HUES48 (cell line): ENCODE results near the gene TBX18.
A peak's percentile ranks its signal among the peaks of the same experiment; 100 is the strongest.

Experiments
- H3K27ac ChIP-seq: one replicate; pipeline ENCODE4 v1.7.0; 2013; ENCODE audit warnings: low read depth, low read length, inconsistent platforms
- H3K27me3 ChIP-seq: 2 replicates; pipeline ENCODE4 v1.6.1; 2013; ENCODE audit warnings: mild to moderate bottlenecking, low read length; ENCODE audit not compliant: control insufficient read depth, insufficient read depth
- H3K36me3 ChIP-seq: 2 replicates; pipeline ENCODE4 v1.6.1; 2013; ENCODE audit warnings: low read length; ENCODE audit not compliant: control insufficient read depth, insufficient read depth
- H3K4me1 ChIP-seq: 2 replicates; pipeline ENCODE4 v1.6.1; 2013; ENCODE audit warnings: mild to moderate bottlenecking, low read length; ENCODE audit not compliant: control insufficient read depth, insufficient read depth
- H3K4me3 ChIP-seq: 2 replicates; pipeline ENCODE4 v1.5.1; 2013; ENCODE audit warnings: mild to moderate bottlenecking, low read depth, low read length
- H3K9ac ChIP-seq: 2 replicates; pipeline ENCODE4 v1.6.1; 2013; ENCODE audit warnings: mild to moderate bottlenecking, low read depth, low read length, moderate library complexity
- H3K9me3 ChIP-seq: 2 replicates; pipeline ENCODE4 v1.6.1; 2013; ENCODE audit warnings: low read length; ENCODE audit not compliant: control insufficient read depth, insufficient read depth

Gene TBX18

DNA sequence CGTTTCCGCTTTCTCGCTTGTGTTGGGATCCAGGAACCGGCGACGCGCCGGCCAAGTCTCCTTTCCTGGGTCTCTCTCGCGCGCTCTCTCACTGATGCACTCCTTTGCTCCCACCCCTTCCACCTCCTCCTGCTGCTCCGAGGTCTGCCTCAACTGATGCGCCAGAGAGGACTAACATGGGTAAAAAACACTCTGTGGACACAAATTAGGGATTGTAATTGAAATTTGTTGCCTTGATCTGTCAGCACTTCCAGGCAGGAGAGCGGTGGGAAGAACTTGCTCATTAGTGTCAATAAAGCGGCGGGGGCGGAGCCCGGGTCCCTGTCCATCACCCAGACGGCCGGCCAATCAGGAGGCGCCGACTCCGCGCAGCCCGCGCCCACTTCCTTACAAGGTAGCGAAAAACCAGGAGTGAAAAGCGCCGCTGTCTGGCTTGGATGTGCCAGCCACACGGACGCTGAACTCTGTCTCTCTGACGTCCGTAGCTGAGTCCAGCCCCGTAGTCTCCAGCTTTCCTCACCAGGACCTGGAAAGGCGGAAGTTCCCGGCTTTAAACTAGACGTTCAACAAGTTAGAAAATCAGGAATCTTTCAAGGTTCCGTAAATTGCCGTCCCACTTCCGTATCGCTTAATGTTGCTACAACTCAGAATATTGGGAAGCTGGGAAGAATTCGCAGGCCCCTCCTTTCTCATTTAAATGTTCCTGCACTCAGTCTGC is at the start of gene TBX18:
TSS of gene TBX18 (minus strand) at position 267 of the 718 bp plus-strand sequence. CDS start 417 bp downstream, outside the sequence.
- peaks cover 22% of the 10 kb centered on the region for H3K4me1 ChIP-seq
- no peaks in the 10 kb centered on the region for H3K36me3 ChIP-seq
- no peaks in the 10 kb centered on the region for H3K9me3 ChIP-seq
- no peak within 1 kb of the TSS for H3K27ac ChIP-seq
- H3K9ac ChIP-seq = no peak within 1 kb of the TSS
- H3K27me3 ChIP-seq = peaks cover 99% of the 10 kb centered on the region
- H3K4me3 ChIP-seq = peak within 1 kb of the TSS; percentile 81

DNA sequence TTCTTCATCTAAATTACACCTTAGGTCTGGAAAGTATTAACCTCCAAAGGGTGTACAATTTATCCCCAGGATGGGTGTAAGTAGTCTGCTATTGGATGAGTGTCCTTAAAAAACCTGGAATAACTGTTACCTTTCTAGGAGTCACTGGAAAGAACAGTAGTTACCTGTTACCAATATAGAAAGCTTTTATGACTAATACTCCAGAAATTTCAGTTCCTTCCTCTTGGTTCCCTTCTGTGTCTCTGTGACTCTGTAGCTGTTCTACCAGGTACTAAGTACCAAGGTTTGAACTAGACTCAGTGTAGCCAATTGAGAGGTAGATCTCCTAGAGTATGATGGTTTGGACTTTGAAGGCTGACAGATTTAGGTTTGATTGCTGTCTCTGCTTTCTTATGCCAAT is 47.0 kb upstream of the TBX18 start:
- H3K27me3 ChIP-seq = no peaks in the 10 kb centered on the region
- peaks cover 4% of the 10 kb centered on the region; the same call in 1 of the 2 replicates for H3K4me1 ChIP-seq
- no peak overlapping the region for H3K4me3 ChIP-seq
- H3K9ac ChIP-seq = no peak overlapping the region
- H3K27ac ChIP-seq = no peak overlapping the region
- H3K36me3 ChIP-seq = no peaks in the 10 kb centered on the region
- H3K9me3 ChIP-seq = no peaks in the 10 kb centered on the region

DNA sequence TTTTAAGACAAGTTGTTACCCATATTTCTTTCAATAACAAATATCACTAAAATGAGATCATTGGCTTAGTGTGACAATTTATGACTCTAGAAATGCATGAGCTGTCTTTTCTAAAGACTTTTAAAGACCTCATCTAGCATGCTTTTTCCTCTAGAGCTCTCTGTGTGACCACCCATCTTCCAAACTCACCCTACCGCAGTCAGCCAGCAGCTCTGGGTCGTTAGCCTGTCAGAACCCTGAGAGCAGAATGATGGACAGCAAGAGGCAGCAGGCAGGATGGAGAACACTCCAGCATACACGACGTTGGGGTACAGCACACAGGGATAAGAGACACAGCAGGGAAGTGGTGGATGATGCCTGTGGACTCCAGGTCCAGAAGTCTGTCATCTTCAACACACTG is 45.1 kb upstream of the TBX18 start:
- no peak overlapping the region for H3K9ac ChIP-seq
- H3K27ac ChIP-seq = no peak overlapping the region
- no peaks in the 10 kb centered on the region for H3K27me3 ChIP-seq
- H3K4me3 ChIP-seq = no peak overlapping the region
- H3K9me3 ChIP-seq = no peaks in the 10 kb centered on the region
- H3K4me1 ChIP-seq = peaks cover 4% of the 10 kb centered on the region; the same call in 1 of the 2 replicates
- no peaks in the 10 kb centered on the region for H3K36me3 ChIP-seq

DNA sequence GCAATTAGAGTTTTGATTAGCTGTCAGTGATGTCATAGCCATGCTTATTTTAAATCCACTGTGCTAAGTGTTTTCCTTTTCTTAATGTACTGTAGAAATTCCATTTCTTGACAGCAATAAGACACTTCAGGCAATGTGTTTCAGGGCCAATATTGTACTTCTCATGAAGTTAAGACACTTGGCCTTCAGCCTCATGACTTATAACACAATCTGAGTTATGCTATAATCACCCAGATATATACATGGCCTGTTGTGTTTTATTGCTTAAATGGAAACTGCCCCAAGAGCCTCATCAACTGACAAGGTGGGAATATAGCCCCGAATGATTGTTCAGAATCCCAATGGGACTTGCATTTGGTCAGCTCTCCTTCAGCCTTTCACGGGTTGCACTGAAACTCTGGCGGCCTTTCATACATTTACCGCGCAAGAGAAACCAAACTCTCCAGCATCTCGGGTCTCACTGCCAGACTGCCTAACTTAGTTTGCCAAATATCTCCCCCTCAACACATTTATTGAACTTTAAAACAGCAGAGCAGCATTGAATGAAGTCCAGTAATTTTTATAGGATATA is 44.2 kb upstream of the TBX18 start:
- Histone ChIP-seq H3K4me1 (peaks cover 4% of the 10 kb centered on the region; the same call in 1 of the 2 replicates), H3K9me3 (no peaks in the 10 kb centered on the region), H3K36me3 (no peaks in the 10 kb centered on the region), H3K9ac (no peak overlapping the region), H3K27me3 (no peaks in the 10 kb centered on the region), H3K4me3 (no peak overlapping the region), H3K27ac (no peak overlapping the region)

DNA sequence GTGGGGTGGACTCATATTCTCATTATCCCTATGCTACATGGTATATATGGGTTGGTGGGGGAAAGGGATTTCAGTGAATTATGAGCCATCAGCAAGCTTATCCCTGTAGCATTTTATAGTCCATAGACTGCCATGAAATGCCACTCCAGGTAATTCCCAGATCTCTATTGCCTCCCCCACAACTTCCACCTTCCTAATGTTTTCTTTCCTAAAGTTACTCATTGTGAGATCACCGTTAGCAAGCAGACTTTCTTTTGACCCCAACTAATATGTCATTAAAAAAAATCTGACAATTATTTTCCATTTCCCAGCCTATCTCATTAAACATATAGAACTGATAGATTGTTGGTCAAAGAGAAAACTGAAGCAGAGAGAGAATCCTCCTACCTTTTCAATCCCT is 40.7 kb upstream of the TBX18 start:
- no peak overlapping the region for H3K4me3 ChIP-seq
- H3K9ac ChIP-seq = no peak overlapping the region
- H3K27ac ChIP-seq = no peak overlapping the region
- no peaks in the 10 kb centered on the region for H3K36me3 ChIP-seq
- no peaks in the 10 kb centered on the region for H3K27me3 ChIP-seq
- no peaks in the 10 kb centered on the region for H3K9me3 ChIP-seq
- peaks cover 4% of the 10 kb centered on the region; the same call in 1 of the 2 replicates for H3K4me1 ChIP-seq

DNA sequence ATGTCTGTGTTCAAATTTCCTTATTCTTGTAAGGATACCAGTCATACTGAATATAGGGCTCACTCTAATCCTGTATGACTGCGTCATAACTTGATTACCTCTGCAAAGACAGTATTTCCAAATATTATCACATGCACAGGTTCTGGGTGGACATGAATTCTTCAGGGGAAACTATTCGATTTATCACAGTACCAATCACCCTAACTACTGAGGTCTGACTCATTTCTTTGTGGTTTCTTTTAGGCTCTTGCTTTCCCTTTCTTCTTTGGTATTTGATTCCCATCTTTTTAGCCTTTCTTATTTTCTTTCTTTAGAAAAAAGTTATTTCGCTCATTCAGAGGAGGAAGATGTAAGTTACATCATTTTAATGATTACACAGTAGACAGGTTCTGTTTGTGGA is 40.3 kb upstream of the TBX18 start:
- H3K27me3 ChIP-seq = no peaks in the 10 kb centered on the region
- no peak overlapping the region for H3K27ac ChIP-seq
- no peaks in the 10 kb centered on the region for H3K36me3 ChIP-seq
- H3K4me1 ChIP-seq = peaks cover 4% of the 10 kb centered on the region; the same call in 1 of the 2 replicates
- no peak overlapping the region for H3K4me3 ChIP-seq
- no peak overlapping the region for H3K9ac ChIP-seq
- no peaks in the 10 kb centered on the region for H3K9me3 ChIP-seq

DNA sequence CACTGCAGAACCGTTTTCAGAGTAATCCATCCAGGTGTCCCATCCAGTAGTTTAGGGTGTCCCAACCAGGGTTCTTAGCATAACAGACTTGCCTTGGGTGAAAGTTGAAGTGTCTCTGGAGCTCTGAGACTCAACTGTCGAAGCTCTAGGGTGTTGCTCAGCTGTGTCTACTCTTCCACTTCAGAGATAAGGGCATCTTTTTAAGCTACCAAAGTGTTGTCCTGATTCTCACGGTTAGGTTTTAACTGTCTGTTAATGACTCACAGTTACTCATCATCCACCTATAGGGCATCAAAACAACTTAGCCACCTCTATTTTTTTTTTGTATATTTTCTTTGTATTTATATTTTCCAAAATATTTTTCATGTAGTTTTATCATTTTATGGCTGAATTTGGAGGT is 36.9 kb upstream of the TBX18 start:
- no peak overlapping the region for H3K4me3 ChIP-seq
- no peaks in the 10 kb centered on the region for H3K36me3 ChIP-seq
- no peak overlapping the region for H3K27ac ChIP-seq
- no peak overlapping the region for H3K9ac ChIP-seq
- no peaks in the 10 kb centered on the region for H3K4me1 ChIP-seq
- H3K9me3 ChIP-seq = no peaks in the 10 kb centered on the region
- no peaks in the 10 kb centered on the region for H3K27me3 ChIP-seq

DNA sequence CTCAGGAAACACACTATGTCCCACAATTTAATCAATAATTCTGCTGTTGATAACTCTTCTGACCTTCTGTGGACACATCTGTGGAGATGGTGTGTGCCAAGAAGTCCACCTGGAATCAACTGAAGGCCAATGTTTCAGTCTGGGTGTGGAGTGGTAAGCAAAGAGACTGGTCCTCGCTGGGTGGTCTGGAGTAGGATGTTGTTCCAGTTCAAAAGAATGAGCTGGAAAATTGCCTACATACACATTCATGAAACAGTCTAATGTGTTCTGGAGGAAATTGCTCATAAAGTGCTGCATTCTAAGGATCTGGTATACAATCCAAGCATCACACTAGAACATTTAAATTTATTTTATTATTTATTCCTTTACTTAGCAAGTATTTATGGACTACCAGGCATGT is 33.9 kb upstream of the TBX18 start:
- Histone ChIP-seq H3K27me3 (no peaks in the 10 kb centered on the region), H3K9me3 (no peaks in the 10 kb centered on the region), H3K27ac (no peak overlapping the region), H3K4me1 (no peaks in the 10 kb centered on the region), H3K4me3 (no peak overlapping the region), H3K9ac (no peak overlapping the region), H3K36me3 (no peaks in the 10 kb centered on the region)

DNA sequence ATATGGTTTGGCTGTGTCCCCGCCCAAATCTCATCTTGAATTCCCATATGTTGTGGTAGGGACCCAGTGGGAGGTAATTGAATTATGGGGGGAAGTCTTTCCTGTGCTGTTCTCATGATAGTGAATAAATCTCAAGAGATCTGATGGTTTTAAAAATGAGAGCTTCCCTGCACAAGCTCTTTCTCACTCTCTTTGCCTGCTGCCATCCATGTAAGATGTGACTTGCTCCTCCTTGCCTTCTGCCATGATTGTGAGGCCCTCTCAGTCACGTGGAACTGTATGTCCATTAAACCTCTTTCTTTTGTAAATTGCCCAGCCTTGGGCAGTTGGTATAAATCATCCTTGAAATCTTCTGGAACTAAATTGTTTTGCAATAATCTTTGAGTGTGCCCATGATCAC is 31.9 kb upstream of the TBX18 start:
- Histone ChIP-seq H3K36me3 (no peaks in the 10 kb centered on the region), H3K4me1 (no peaks in the 10 kb centered on the region), H3K9ac (no peak overlapping the region), H3K9me3 (no peaks in the 10 kb centered on the region), H3K4me3 (no peak overlapping the region), H3K27ac (no peak overlapping the region), H3K27me3 (no peaks in the 10 kb centered on the region)

DNA sequence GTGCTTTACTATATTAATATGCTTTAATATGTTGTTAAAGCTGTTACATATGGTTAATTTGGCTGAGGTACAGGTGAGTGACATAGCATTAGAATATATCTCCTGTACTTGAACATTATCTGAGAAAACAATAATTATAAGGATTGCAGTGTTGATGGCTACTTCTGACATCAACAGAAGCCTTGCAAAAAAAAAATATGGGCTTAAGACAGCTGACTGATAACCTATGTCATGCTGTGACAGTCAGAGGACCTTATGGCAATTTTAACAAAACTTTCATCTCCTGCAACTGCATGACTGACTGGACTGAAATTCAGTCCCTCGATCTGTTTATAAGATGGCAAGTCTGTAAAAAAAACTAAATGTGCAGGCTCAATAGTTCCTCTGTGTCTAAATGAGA is 27.5 kb upstream of the TBX18 start:
- no peak overlapping the region for H3K9ac ChIP-seq

DNA sequence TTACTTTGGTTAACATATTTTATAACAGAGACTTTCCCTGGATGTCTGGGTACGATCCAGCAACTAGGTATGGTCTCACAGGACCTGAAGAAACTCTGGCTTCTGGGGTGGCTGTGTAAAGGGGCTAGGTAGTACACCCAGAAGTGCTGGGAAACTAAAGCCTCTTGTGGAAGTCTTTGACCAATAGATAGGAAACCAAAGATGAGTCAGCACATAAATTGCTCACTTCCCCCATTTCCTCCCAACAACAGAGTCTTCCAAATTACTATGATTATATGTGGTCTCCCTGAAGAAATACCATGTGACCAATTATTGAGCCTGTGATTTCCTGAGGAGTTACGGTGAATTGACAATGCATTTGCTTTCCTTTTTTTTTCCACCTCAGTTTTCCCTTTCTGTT is 26.8 kb upstream of the TBX18 start:
- Histone ChIP-seq H3K27ac (no peak overlapping the region), H3K36me3 (no peaks in the 10 kb centered on the region), H3K4me3 (no peak overlapping the region), H3K4me1 (no peaks in the 10 kb centered on the region), H3K27me3 (no peaks in the 10 kb centered on the region), H3K9ac (no peak overlapping the region), H3K9me3 (no peaks in the 10 kb centered on the region)

More for the DNA sequence above, 27.5 kb upstream of the TBX18 start:
- no peaks in the 10 kb centered on the region for H3K4me1 ChIP-seq
- H3K27ac ChIP-seq = no peak overlapping the region
- H3K36me3 ChIP-seq = no peaks in the 10 kb centered on the region
- H3K4me3 ChIP-seq = no peak overlapping the region
- H3K27me3 ChIP-seq = no peaks in the 10 kb centered on the region
- no peaks in the 10 kb centered on the region for H3K9me3 ChIP-seq
